ENCODE results near the gene ITGB4.

ITGB4 gene

GRCh38 chr17:75729351-75729750 is 8.1 kb downstream of the ITGB4 start:
- no peak overlapping the region for H3K4me3 ChIP-seq (ENCODE audit: low read depth, low read length)
- no peak for DNase-seq (ENCODE audit: low read depth)
- no peak for TF ChIP-seq CTCF (IDR thresholded peaks at IDR 0.05; ENCODE audit: insufficient read depth, low read depth, low read length, missing control alignments)

GRCh38 chr17:75730065-75730464 is 8.8 kb downstream of the ITGB4 start:
- no peak for TF ChIP-seq CTCF (IDR thresholded peaks at IDR 0.05; ENCODE audit: insufficient read depth, low read depth, low read length, missing control alignments)
- H3K4me3 ChIP-seq (ENCODE audit: low read depth, low read length), result no peak overlapping the region

GRCh38 chr17:75731086-75731715 is 9.9 kb downstream of the ITGB4 start:
- no peak for DNase-seq (ENCODE audit: low read depth)
- TF ChIP-seq CTCF (IDR thresholded peaks at IDR 0.05; ENCODE audit: insufficient read depth, low read depth, low read length, missing control alignments), result no peak
- no peak overlapping the region for H3K4me3 ChIP-seq (ENCODE audit: low read depth, low read length)

More at GRCh38 chr17:75730065-75730464, 8.8 kb downstream of the ITGB4 start:
- DNase-seq (ENCODE audit: low read depth), result no peak

- no peak for DNase-seq (ENCODE audit: low read depth)
- H3K4me3 ChIP-seq (ENCODE audit: low read depth, low read length), result no peak overlapping the region
- no peak for TF ChIP-seq CTCF (IDR thresholded peaks at IDR 0.05; ENCODE audit: insufficient read depth, low read depth, low read length, missing control alignments)
These were observed 10.6 kb downstream of the ITGB4 start for GRCh38 chr17:75731716-75732498.

GRCh38 chr17:75733471-75733870 is 12.2 kb downstream of the ITGB4 start:
- no peak for TF ChIP-seq CTCF (IDR thresholded peaks at IDR 0.05; ENCODE audit: insufficient read depth, low read depth, low read length, missing control alignments)
- no peak for DNase-seq (ENCODE audit: low read depth)
- no peak overlapping the region for H3K4me3 ChIP-seq (ENCODE audit: low read depth, low read length)

- H3K4me3 ChIP-seq (ENCODE audit: low read depth, low read length), result no peak overlapping the region
- no peak for DNase-seq (ENCODE audit: low read depth)
- TF ChIP-seq CTCF (IDR thresholded peaks at IDR 0.05; ENCODE audit: insufficient read depth, low read depth, low read length, missing control alignments), result no peak
These were observed 13.5 kb downstream of the ITGB4 start for GRCh38 chr17:75734674-75735294.
